WTC11 (cell line): ENCODE data around the gene ENTR1. TPM values are rescaled to one million over a fixed set of nuclear protein-coding genes. Genes with fewer than 3 reads are reported as not detected.

Source experiments
- ATAC-seq: fragments of 200-7000 bp; cut with Tn5 transposase; 2 replicates; pipeline ENCODE4 v1.10.0; 2021; ENCODE audit warnings: mild to moderate bottlenecking, moderate library complexity
- CTCF ChIA-PET: fragments of 300-600 bp; sonication (Branson Sonifier 250); formaldehyde crosslinking; loops from one replicate; lab custom pipeline; 2021; ENCODE audit warnings: antibody characterized with exemption; lab: Charles Lee
- POLR2A ChIA-PET: fragments of 350-600 bp; sonication (Branson Sonifier 250); formaldehyde crosslinking; loops from one replicate; lab custom pipeline; 2021; ENCODE audit warnings: antibody characterized with exemption; lab: Charles Lee
- DNase-seq: peaks from one replicate; pipeline ENCODE4 v3.0.0; 2021; ENCODE audit warnings: low spot score
- H3K27ac Mint-ChIP-seq: 2 replicates; pipeline ENCODE4 v1.8.0; 2021; ENCODE audit warnings: mixed read lengths
- H3K27me3 Mint-ChIP-seq: 2 replicates; pipeline ENCODE4 v1.8.0; 2021; ENCODE audit warnings: low read depth, mild to moderate bottlenecking, moderate library complexity, mixed read lengths
- H3K36me3 Mint-ChIP-seq: 2 replicates; pipeline ENCODE4 v1.8.0; 2021; ENCODE audit warnings: mixed read lengths
- H3K4me1 Mint-ChIP-seq: 2 replicates; pipeline ENCODE4 v1.8.0; 2022; ENCODE audit warnings: mixed read lengths
- H3K4me3 Mint-ChIP-seq: 2 replicates; pipeline ENCODE4 v1.8.0; 2021; ENCODE audit warnings: mild to moderate bottlenecking, moderate library complexity, mixed read lengths
- H3K9me3 Mint-ChIP-seq: 2 replicates; pipeline ENCODE4 v1.8.0; 2021; ENCODE audit warnings: mixed read lengths
- CBFB ChIP-seq: sonication (generic); formaldehyde crosslinking; IDR thresholded peaks from 2 replicates; pipeline ENCODE4 v1.8.1; 2022; ENCODE audit warnings: mild to moderate bottlenecking, low read depth, missing genetic modification reagents
- E2F5 ChIP-seq: sonication (generic); formaldehyde crosslinking; IDR thresholded peaks from 2 replicates; pipeline ENCODE4 v1.8.1; 2022; ENCODE audit warnings: mild to moderate bottlenecking, moderate library complexity, missing genetic modification reagents
- ETV6 ChIP-seq: sonication (generic); formaldehyde crosslinking; IDR thresholded peaks from 2 replicates; pipeline ENCODE4 v1.8.1; 2022; ENCODE audit warnings: mild to moderate bottlenecking, missing genetic modification reagents
- GTF2I ChIP-seq: fragments of 250-450 bp; sonication (Bioruptor Pico); conservative IDR thresholded peaks from 2 replicates; pipeline ENCODE4 v1.4.0; 2021; ENCODE audit warnings: mild to moderate bottlenecking
- MAX ChIP-seq: sonication (generic); formaldehyde crosslinking; IDR thresholded peaks from 2 replicates; pipeline ENCODE4 v1.8.0; 2022; ENCODE audit warnings: mild to moderate bottlenecking, missing genetic modification reagents
- NFE2L1 ChIP-seq: sonication (generic); formaldehyde crosslinking; IDR thresholded peaks from 2 replicates; pipeline ENCODE4 v1.8.1; 2023; ENCODE audit warnings: missing genetic modification reagents
- NR3C1 ChIP-seq: sonication (generic); formaldehyde crosslinking; conservative IDR thresholded peaks from 2 replicates; pipeline ENCODE4 v1.8.1; 2023; ENCODE audit warnings: low read depth, mild to moderate bottlenecking, missing genetic modification reagents
- PREB ChIP-seq: sonication (generic); formaldehyde crosslinking; IDR thresholded peaks from 2 replicates; pipeline ENCODE4 v1.8.1; 2022; ENCODE audit warnings: mild to moderate bottlenecking, missing genetic modification reagents, moderate library complexity, borderline replicate concordance
- RELA ChIP-seq: sonication (generic); formaldehyde crosslinking; IDR thresholded peaks from 2 replicates; pipeline ENCODE4 v1.8.1; 2022; ENCODE audit warnings: missing genetic modification reagents, mild to moderate bottlenecking, borderline replicate concordance
- TEAD1 ChIP-seq: sonication (generic); formaldehyde crosslinking; IDR thresholded peaks from 2 replicates; pipeline ENCODE4 v1.8.0; 2022; ENCODE audit warnings: mild to moderate bottlenecking, missing genetic modification reagents
- USF2 ChIP-seq: sonication (generic); formaldehyde crosslinking; IDR thresholded peaks from 2 replicates; pipeline ENCODE4 v1.8.1; 2023; ENCODE audit warnings: mild to moderate bottlenecking, missing genetic modification reagents, moderate library complexity
- ZBTB21 ChIP-seq: sonication (generic); formaldehyde crosslinking; IDR thresholded peaks from 2 replicates; pipeline ENCODE4 v1.8.1; 2023; ENCODE audit warnings: mild to moderate bottlenecking, missing genetic modification reagents, borderline replicate concordance
- ZBTB43 ChIP-seq: sonication (generic); formaldehyde crosslinking; IDR thresholded peaks from 2 replicates; pipeline ENCODE4 v1.8.1; 2023; ENCODE audit warnings: mild to moderate bottlenecking, missing genetic modification reagents
- ZNF263 ChIP-seq: sonication (generic); formaldehyde crosslinking; IDR thresholded peaks from 2 replicates; pipeline ENCODE4 v1.8.1; 2022; ENCODE audit warnings: low read depth, mild to moderate bottlenecking, moderate library complexity, missing genetic modification reagents
- ZNF317 ChIP-seq: sonication (generic); formaldehyde crosslinking; IDR thresholded peaks from 2 replicates; pipeline ENCODE4 v1.8.1; 2023; ENCODE audit warnings: low read depth, mild to moderate bottlenecking, moderate library complexity, missing genetic modification reagents, borderline replicate concordance
- ZNF671 ChIP-seq: fragments of 250-450 bp; sonication (Bioruptor Pico); IDR thresholded peaks from 2 replicates; pipeline ENCODE4 v1.8.0; 2021; ENCODE audit warnings: mild to moderate bottlenecking
- total RNA-seq: library from RNA; stranded (reverse); gene quantifications from 3 replicates; pipeline ENCODE4 v1.2.3, GENCODE V29; 2021
- TF ChIP-seq, protein P1 (sequence below): sonication (generic); formaldehyde crosslinking; IDR thresholded peaks from 2 replicates; pipeline ENCODE4 v1.8.0; 2023; ENCODE audit warnings: mild to moderate bottlenecking, missing genetic modification reagents
- TF ChIP-seq, protein P2 (sequence below): fragments of 200-600 bp; IDR thresholded peaks from 2 replicates; pipeline ENCODE4 v1.8.0; 2022; ENCODE audit warnings: antibody characterized with exemption

ENTR1 gene
- total RNA-seq, 1 experiment from 2014 or later, result 140 TPM

DNA sequence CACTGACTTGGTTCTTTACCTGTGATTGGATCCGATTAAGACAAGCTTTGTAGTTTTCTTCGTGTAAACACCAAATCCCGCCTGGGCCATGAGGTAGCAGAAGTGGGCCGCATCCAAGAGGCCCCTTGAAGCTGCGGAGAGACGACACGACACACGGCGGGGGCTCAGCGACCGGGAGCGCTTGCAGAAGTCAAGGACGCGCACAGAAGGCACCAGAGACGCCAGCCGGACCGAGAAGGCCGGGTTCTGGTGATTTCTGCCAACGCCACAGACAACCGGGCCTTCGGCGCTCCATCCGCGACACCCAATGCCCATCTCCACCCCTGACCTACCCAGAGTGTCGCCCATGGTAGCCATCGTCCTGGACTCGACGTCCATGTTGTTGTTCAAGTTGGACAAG lies 49.0 kb upstream of the ENTR1 start (continued):
- TF ChIP-seq, protein P1, sequence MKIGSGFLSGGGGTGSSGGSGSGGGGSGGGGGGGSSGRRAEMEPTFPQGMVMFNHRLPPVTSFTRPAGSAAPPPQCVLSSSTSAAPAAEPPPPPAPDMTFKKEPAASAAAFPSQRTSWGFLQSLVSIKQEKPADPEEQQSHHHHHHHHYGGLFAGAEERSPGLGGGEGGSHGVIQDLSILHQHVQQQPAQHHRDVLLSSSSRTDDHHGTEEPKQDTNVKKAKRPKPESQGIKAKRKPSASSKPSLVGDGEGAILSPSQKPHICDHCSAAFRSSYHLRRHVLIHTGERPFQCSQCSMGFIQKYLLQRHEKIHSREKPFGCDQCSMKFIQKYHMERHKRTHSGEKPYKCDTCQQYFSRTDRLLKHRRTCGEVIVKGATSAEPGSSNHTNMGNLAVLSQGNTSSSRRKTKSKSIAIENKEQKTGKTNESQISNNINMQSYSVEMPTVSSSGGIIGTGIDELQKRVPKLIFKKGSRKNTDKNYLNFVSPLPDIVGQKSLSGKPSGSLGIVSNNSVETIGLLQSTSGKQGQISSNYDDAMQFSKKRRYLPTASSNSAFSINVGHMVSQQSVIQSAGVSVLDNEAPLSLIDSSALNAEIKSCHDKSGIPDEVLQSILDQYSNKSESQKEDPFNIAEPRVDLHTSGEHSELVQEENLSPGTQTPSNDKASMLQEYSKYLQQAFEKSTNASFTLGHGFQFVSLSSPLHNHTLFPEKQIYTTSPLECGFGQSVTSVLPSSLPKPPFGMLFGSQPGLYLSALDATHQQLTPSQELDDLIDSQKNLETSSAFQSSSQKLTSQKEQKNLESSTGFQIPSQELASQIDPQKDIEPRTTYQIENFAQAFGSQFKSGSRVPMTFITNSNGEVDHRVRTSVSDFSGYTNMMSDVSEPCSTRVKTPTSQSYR (CRISPR knock-in tag), result no peak
- TF ChIP-seq ZNF671 (CRISPR knock-in tag) (no peak), GTF2I (CRISPR knock-in tag) (no peak), ETV6 (CRISPR knock-in tag) (no peak), USF2 (CRISPR knock-in tag) (no peak), ZNF263 (CRISPR knock-in tag) (no peak), ZBTB21 (CRISPR knock-in tag) (no peak), ZBTB43 (CRISPR knock-in tag) (no peak)

- no peak for DNase-seq
- Mint-ChIP-seq H3K36me3 (peaks cover 73% of the 10 kb centered on the region), H3K4me1 (no peaks in the 10 kb centered on the region), H3K4me3 (no peak overlapping the region), H3K27me3 (no peaks in the 10 kb centered on the region), H3K9me3 (no peaks in the 10 kb centered on the region), H3K27ac (no peak overlapping the region)
- ChIA-PET POLR2A (no interaction called here), CTCF (no interaction called here)
- ATAC-seq, result no peak
- TF ChIP-seq PREB (CRISPR knock-in tag), result no peak
- TF ChIP-seq MAX (CRISPR knock-in tag), result no peak
- TF ChIP-seq ZNF671 (CRISPR knock-in tag), result no peak
- TF ChIP-seq ZNF317 (CRISPR knock-in tag), result no peak
These were observed 46.9 kb upstream of the ENTR1 start for GRCh38 chr9:136457326-136457725.

DNA sequence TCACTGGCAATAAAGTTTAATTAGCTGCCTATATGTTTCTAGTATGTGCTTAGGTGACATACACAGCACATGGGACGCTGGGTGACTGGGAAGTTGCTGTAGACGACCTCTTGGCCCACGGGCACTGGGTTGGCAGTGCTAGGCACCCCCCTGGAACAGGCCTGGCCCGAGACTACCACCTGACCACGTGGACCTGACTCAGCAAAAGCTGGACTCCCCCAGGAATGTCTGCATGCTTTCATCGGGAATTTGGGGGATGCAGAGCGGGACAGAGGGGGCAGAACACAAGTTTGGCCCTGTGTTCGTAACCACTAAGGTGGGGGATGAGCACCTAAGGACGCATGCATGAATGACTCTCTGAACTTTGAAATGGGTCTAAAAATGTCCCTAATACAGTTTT lies 45.8 kb upstream of the ENTR1 start:
- peaks cover 73% of the 10 kb centered on the region for H3K36me3 Mint-ChIP-seq
- no peaks in the 10 kb centered on the region for H3K27me3 Mint-ChIP-seq

More for the DNA sequence above, 45.8 kb upstream of the ENTR1 start:
- no peaks in the 10 kb centered on the region for H3K9me3 Mint-ChIP-seq
- CTCF ChIA-PET, result no interaction called here
- POLR2A ChIA-PET, result no interaction called here
- no peak overlapping the region for H3K4me3 Mint-ChIP-seq
- H3K4me1 Mint-ChIP-seq, result no peaks in the 10 kb centered on the region
- TF ChIP-seq RELA (no peak), NR3C1 (no peak), TEAD1 (CRISPR knock-in tag) (no peak), CBFB (no peak), ZBTB21 (CRISPR knock-in tag) (no peak), E2F5 (no peak), NFE2L1 (CRISPR knock-in tag) (no peak)
- TF ChIP-seq, protein P2, sequence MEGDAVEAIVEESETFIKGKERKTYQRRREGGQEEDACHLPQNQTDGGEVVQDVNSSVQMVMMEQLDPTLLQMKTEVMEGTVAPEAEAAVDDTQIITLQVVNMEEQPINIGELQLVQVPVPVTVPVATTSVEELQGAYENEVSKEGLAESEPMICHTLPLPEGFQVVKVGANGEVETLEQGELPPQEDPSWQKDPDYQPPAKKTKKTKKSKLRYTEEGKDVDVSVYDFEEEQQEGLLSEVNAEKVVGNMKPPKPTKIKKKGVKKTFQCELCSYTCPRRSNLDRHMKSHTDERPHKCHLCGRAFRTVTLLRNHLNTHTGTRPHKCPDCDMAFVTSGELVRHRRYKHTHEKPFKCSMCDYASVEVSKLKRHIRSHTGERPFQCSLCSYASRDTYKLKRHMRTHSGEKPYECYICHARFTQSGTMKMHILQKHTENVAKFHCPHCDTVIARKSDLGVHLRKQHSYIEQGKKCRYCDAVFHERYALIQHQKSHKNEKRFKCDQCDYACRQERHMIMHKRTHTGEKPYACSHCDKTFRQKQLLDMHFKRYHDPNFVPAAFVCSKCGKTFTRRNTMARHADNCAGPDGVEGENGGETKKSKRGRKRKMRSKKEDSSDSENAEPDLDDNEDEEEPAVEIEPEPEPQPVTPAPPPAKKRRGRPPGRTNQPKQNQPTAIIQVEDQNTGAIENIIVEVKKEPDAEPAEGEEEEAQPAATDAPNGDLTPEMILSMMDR, result no peak
- TF ChIP-seq, all 79 proteins: peak for 0
- ATAC-seq, result no peak
- H3K27ac Mint-ChIP-seq, result no peak overlapping the region
- no peak for DNase-seq
